Right atrium auricular region (tissue), 2 donors: ENCODE measurements around the gene ZEB1. TPM values are rescaled to one million over a fixed set of nuclear protein-coding genes. Genes with fewer than 3 reads are reported as not detected.

ENCODE experiments used
- DNase-seq: peaks from one replicate; pipeline ENCODE4 v3.0.0-alpha.2; 2019; ENCODE audit warnings: low spot score
- H3K27ac ChIP-seq, 2 donors: fragments of 200-600 bp; sonication (generic); 1 replicate in 1 of 2; 2 replicates in 1 of 2; pipeline ENCODE4 v1.5.1; 2016 to 2019
- H3K27me3 ChIP-seq, 2 donors: fragments of 200-600 bp; sonication (generic); one replicate each; pipeline versions ENCODE4 v1.5.1 to v1.6.0; 2017 to 2019
- H3K36me3 ChIP-seq: fragments of 200-600 bp; sonication (generic); one replicate; pipeline ENCODE4 v1.5.1; 2016
- H3K4me1 ChIP-seq, 2 donors: fragments of 200-600 bp; sonication (generic); one replicate each; pipeline versions ENCODE4 v1.5.1 to v1.6.0; 2017 to 2019
- H3K4me3 ChIP-seq, 2 donors: fragments of 200-600 bp; sonication (generic); 1 replicate in 1 of 2; 2 replicates in 1 of 2; pipeline ENCODE4 v1.5.1; 2017 to 2019; ENCODE audit warnings: mild to moderate bottlenecking in 1 of 2, moderate library complexity in 1 of 2
- H3K9me3 ChIP-seq, 2 donors: fragments of 200-600 bp; sonication (generic); one replicate each; pipeline ENCODE4 v1.5.1; 2019
- total RNA-seq, 2 donors: library from RNA; depleted of rRNA; stranded (reverse); fragments of >200 nt; gene quantifications; one replicate each; pipeline ENCODE4 v1.1.0, GENCODE V29; 2016
- TF ChIP-seq, protein P1 (sequence below), 2 donors: fragments of 200-600 bp; sonication (generic); IDR thresholded peaks; one replicate each; pipeline ENCODE4 v1.5.1; 2019; ENCODE audit warnings: antibody characterized with exemption in 2 of 2

ZEB1 gene
- total RNA-seq, 2 donors from 2014 or later, result 52.9 to 60.8 TPM

DNA sequence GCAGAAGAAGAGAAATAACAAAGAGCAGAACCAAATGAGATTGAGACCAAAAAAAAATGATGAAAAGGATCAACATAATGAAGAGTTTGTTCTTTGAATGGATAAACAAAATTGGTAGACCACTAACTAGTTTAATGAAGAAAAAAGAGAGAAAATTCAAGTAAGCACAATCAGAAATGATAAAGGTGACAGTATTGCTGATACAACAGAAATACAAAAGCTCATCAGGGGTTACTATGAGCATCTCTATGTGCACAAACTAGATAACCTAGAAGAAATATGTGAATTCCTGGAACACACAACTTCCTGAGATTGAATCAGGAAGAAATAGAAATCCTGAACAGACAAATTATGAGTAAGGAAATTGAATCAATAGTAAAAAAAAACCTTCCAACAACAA lies 157.1 kb downstream of the ZEB1 start:
- Histone ChIP-seq H3K4me3 (no peak overlapping the region), H3K27ac (no peak overlapping the region), H3K36me3 (no peaks in the 10 kb centered on the region), H3K27me3 (no peaks in the 10 kb centered on the region), H3K4me1 (no peaks in the 10 kb centered on the region), H3K9me3 (peaks cover 0 to 15% of the 10 kb centered on the region in 2 donors)
- DNase-seq, result no peak
- TF ChIP-seq, protein P1, sequence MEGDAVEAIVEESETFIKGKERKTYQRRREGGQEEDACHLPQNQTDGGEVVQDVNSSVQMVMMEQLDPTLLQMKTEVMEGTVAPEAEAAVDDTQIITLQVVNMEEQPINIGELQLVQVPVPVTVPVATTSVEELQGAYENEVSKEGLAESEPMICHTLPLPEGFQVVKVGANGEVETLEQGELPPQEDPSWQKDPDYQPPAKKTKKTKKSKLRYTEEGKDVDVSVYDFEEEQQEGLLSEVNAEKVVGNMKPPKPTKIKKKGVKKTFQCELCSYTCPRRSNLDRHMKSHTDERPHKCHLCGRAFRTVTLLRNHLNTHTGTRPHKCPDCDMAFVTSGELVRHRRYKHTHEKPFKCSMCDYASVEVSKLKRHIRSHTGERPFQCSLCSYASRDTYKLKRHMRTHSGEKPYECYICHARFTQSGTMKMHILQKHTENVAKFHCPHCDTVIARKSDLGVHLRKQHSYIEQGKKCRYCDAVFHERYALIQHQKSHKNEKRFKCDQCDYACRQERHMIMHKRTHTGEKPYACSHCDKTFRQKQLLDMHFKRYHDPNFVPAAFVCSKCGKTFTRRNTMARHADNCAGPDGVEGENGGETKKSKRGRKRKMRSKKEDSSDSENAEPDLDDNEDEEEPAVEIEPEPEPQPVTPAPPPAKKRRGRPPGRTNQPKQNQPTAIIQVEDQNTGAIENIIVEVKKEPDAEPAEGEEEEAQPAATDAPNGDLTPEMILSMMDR (IDR thresholded peaks at IDR 0.05), result no peak

DNA sequence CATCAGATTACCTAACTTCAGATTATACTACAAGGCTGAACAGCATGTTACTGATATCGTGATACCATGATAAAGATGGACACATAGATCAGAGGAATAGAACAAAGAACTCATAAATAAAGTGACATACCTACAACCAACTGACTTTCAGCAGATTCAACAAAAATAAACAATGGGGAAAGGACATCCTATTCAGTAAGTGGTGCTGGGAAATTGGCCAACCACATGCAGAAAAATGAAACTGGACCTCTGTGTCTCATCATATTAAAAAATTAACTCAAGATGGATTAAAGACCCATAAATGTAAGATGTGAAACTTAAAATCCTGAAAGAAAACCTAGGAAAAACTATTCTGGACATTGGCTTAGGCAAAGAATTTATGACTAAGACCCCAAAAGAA lies 158.6 kb downstream of the ZEB1 start:
- Histone ChIP-seq H3K9me3 (peaks cover 0 to 15% of the 10 kb centered on the region in 2 donors), H3K27me3 (no peaks in the 10 kb centered on the region), H3K36me3 (no peaks in the 10 kb centered on the region), H3K4me3 (no peak overlapping the region), H3K4me1 (no peaks in the 10 kb centered on the region), H3K27ac (no peak overlapping the region)
- no peak for DNase-seq
- TF ChIP-seq, protein P1 (IDR thresholded peaks at IDR 0.05), result no peak

- Histone ChIP-seq H3K27ac (no peak overlapping the region), H3K4me3 (no peak overlapping the region), H3K9me3 (peaks cover 0 to 15% of the 10 kb centered on the region in 2 donors), H3K36me3 (no peaks in the 10 kb centered on the region), H3K27me3 (no peaks in the 10 kb centered on the region), H3K4me1 (no peaks in the 10 kb centered on the region)
- DNase-seq, result no peak
- TF ChIP-seq, protein P1 (IDR thresholded peaks at IDR 0.05), result no peak
Observed at GRCh38 chr10:31479752-31480151, 160.7 kb downstream of the ZEB1 start.

DNA sequence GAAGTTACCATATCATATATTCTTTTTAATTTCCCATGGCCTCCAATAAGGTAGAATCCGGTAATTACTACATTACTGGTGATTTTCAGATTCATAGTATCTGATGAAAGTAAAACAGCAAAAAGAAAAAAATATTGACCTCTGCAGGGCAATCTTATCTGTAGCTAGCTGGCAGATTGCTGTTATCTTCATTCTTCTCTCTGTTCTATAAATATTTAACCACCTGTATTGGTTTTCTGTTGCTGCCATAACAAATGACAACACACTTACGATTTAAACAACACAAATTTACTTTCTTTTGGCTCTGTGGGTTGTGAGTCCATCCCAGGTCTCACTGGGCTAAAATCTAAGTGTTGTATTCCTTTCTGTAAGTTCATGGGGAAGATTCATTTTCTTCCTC lies 164.5 kb downstream of the ZEB1 start:
- Histone ChIP-seq H3K27ac (no peak overlapping the region), H3K36me3 (no peaks in the 10 kb centered on the region), H3K4me1 (no peaks in the 10 kb centered on the region), H3K9me3 (peaks cover 0 to 5% of the 10 kb centered on the region in 2 donors), H3K4me3 (no peak overlapping the region), H3K27me3 (no peaks in the 10 kb centered on the region)
- DNase-seq, result no peak
- TF ChIP-seq, protein P1 (IDR thresholded peaks at IDR 0.05), result no peak

- Histone ChIP-seq H3K4me1 (no peaks in the 10 kb centered on the region), H3K27ac (no peak overlapping the region), H3K4me3 (no peak overlapping the region), H3K27me3 (no peaks in the 10 kb centered on the region), H3K9me3 (peaks cover 0 to 5% of the 10 kb centered on the region in 2 donors), H3K36me3 (no peaks in the 10 kb centered on the region)
- TF ChIP-seq, protein P1 (IDR thresholded peaks at IDR 0.05), result no peak
- no peak for DNase-seq
Observed at GRCh38 chr10:31484431-31485135, 165.6 kb downstream of the ZEB1 start.
